ENCODE data around the gene SPSB2. TPM values are rescaled to one million over a fixed set of nuclear protein-coding genes. Genes with fewer than 3 reads are reported as not detected.

The SPSB2 gene
- total and polyA plus RNA-seq, 9 donors, result 0.38 to 14.7 (median 8.3) TPM

GRCh38 chr12:6840761-6841515, 32.2 kb downstream of the SPSB2 start, which contains the start of gene GNB3:
Gene GNB3 (plus strand): TSS chr12:6840925. CDS start chr12:6841288, 363 bp downstream.
- intact Hi-C loops (cut with DNase I), result no loop called here
- no peaks in the 10 kb centered on the region for H3K9me3 ChIP-seq
- WGBS, 3 donors, result 66 to 68% (median 66%) methylated on average over 23 to 24 of the region's 24 CpGs

GRCh38 chr12:6840330-6840729, 32.8 kb downstream of the SPSB2 start:
- H3K4me1 ChIP-seq (ENCODE audit: insufficient read depth), result no peaks in the 10 kb centered on the region
- H3K4me3 ChIP-seq, result no peak overlapping the region
- no peaks in the 10 kb centered on the region for H3K9me3 ChIP-seq
- TF ChIP-seq CTCF (IDR thresholded peaks at IDR 0.05) (no peak), EP300 (IDR thresholded peaks at IDR 0.05) (no peak), POLR2A (IDR thresholded peaks at IDR 0.05) (no peak)
- H3K27me3 ChIP-seq, result no peaks in the 10 kb centered on the region
- whole genome bisulfite sequencing, 3 donors, result 53 to 55% (median 55%) methylated on average over 1 of the region's 1 CpG
- H3K27ac ChIP-seq, result no peak overlapping the region
- intact Hi-C loops (cut with DNase I), result no loop called here
- no peaks in the 10 kb centered on the region for H3K36me3 ChIP-seq
- DNase-seq, result no peak

More at GRCh38 chr12:6840761-6841515, 32.2 kb downstream of the SPSB2 start, which contains the start of gene GNB3:
- Histone ChIP-seq H3K27ac (no peak within 1 kb of the TSS), H3K4me3 (no peak within 1 kb of the TSS), H3K36me3 (no peaks in the 10 kb centered on the region), H3K27me3 (no peaks in the 10 kb centered on the region), H3K4me1 (ENCODE audit: insufficient read depth) (no peaks in the 10 kb centered on the region)
- DNase-seq, result no peak
- TF ChIP-seq POLR2A (IDR thresholded peaks at IDR 0.05), result no peak
- TF ChIP-seq EP300 (IDR thresholded peaks at IDR 0.05), result no peak
- TF ChIP-seq CTCF (IDR thresholded peaks at IDR 0.05), result no peak

GRCh38 chr12:6839482-6840201, 33.5 kb downstream of the SPSB2 start:
- no peak for TF ChIP-seq EP300 (IDR thresholded peaks at IDR 0.05)
- TF ChIP-seq CTCF (IDR thresholded peaks at IDR 0.05), result no peak
- no peak for TF ChIP-seq POLR2A (IDR thresholded peaks at IDR 0.05)
- H3K36me3 ChIP-seq, result no peaks in the 10 kb centered on the region
- WGBS, 3 donors, result 72 to 78% (median 73%) methylated on average over 10 of the region's 10 CpGs

GRCh38 chr12:6838854-6839253, 34.2 kb downstream of the SPSB2 start:
- no peak overlapping the region for H3K27ac ChIP-seq
- intact Hi-C loops (cut with DNase I), result no loop called here

More at GRCh38 chr12:6839482-6840201, 33.5 kb downstream of the SPSB2 start:
- H3K9me3 ChIP-seq, result no peaks in the 10 kb centered on the region
- no peaks in the 10 kb centered on the region for H3K27me3 ChIP-seq
- no peak for DNase-seq
- intact Hi-C loops (cut with DNase I), result no loop called here
- no peaks in the 10 kb centered on the region for H3K4me1 ChIP-seq (ENCODE audit: insufficient read depth)
- H3K4me3 ChIP-seq, result no peak overlapping the region
- H3K27ac ChIP-seq, result no peak overlapping the region

More at GRCh38 chr12:6838854-6839253, 34.2 kb downstream of the SPSB2 start:
- no peak for TF ChIP-seq POLR2A (IDR thresholded peaks at IDR 0.05)
- TF ChIP-seq EP300 (IDR thresholded peaks at IDR 0.05), result no peak
- TF ChIP-seq CTCF (IDR thresholded peaks at IDR 0.05), result no peak
- no peaks in the 10 kb centered on the region for H3K27me3 ChIP-seq
- no peaks in the 10 kb centered on the region for H3K36me3 ChIP-seq
- H3K9me3 ChIP-seq, result no peaks in the 10 kb centered on the region
- WGBS, 3 donors, result 84 to 89% (median 85%) methylated on average over 16 of the region's 16 CpGs
- DNase-seq, result no peak
- H3K4me1 ChIP-seq (ENCODE audit: insufficient read depth), result no peaks in the 10 kb centered on the region
- no peak overlapping the region for H3K4me3 ChIP-seq
